Nephron progenitor cell (in vitro differentiated cells): ENCODE measurements around the gene SRGAP3.

Source experiments
- DNase-seq: peaks from one replicate; pipeline ENCODE4 v3.0.0; 2021
- H3K27ac Mint-ChIP-seq: 2 replicates; pipeline ENCODE4 v1.8.0; 2021; ENCODE audit warnings: mild to moderate bottlenecking, moderate library complexity, mixed read lengths
- H3K27me3 Mint-ChIP-seq: 2 replicates; pipeline ENCODE4 v1.8.0; 2021; ENCODE audit warnings: mild to moderate bottlenecking, low read depth, mixed read lengths; ENCODE audit not compliant: poor library complexity
- H3K36me3 Mint-ChIP-seq: 2 replicates; pipeline ENCODE4 v1.8.0; 2021; ENCODE audit warnings: low read depth, mixed read lengths
- H3K4me1 Mint-ChIP-seq: 2 replicates; pipeline ENCODE4 v1.8.0; 2021; ENCODE audit warnings: mixed read lengths
- H3K4me3 Mint-ChIP-seq: 2 replicates; pipeline ENCODE4 v1.8.0; 2021; ENCODE audit warnings: mild to moderate bottlenecking, moderate library complexity, mixed read lengths
- H3K9me3 Mint-ChIP-seq: 2 replicates; pipeline ENCODE4 v1.8.0; 2021; ENCODE audit warnings: mild to moderate bottlenecking, moderate library complexity, mixed read lengths
- CTCF ChIP-seq: fragments of 200-600 bp; sonication (generic); IDR thresholded peaks from 2 replicates; pipeline ENCODE4 v1.5.0; 2021; ENCODE audit warnings: antibody characterized with exemption

The SRGAP3 gene

GRCh38 chr3:9125278-9125951 is 124.0 kb downstream of the SRGAP3 start:
- no peak for DNase-seq
- H3K4me1 Mint-ChIP-seq: peaks cover 79% of the 10 kb centered on the region
- peaks cover 18% of the 10 kb centered on the region for H3K36me3 Mint-ChIP-seq
- no peak for TF ChIP-seq CTCF
- peaks cover 4% of the 10 kb centered on the region for H3K27me3 Mint-ChIP-seq
- H3K9me3 Mint-ChIP-seq: no peaks in the 10 kb centered on the region
- H3K27ac Mint-ChIP-seq: peak overlapping the region; percentile 66
- H3K4me3 Mint-ChIP-seq: peak overlapping the region; percentile 21

GRCh38 chr3:9124730-9125129 is 124.7 kb downstream of the SRGAP3 start:
- Mint-ChIP-seq H3K4me3 (no peak overlapping the region), H3K9me3 (no peaks in the 10 kb centered on the region)

GRCh38 chr3:9123840-9124239 is 125.6 kb downstream of the SRGAP3 start:
- H3K27me3 Mint-ChIP-seq: peaks cover 7% of the 10 kb centered on the region
- no peak for DNase-seq
- TF ChIP-seq CTCF: no peak
- H3K9me3 Mint-ChIP-seq: no peaks in the 10 kb centered on the region
- H3K4me1 Mint-ChIP-seq: peaks cover 83% of the 10 kb centered on the region
- peaks cover 31% of the 10 kb centered on the region for H3K36me3 Mint-ChIP-seq
- H3K4me3 Mint-ChIP-seq: no peak overlapping the region
- peak overlapping the region; percentile 46 for H3K27ac Mint-ChIP-seq

More at GRCh38 chr3:9124730-9125129, 124.7 kb downstream of the SRGAP3 start:
- TF ChIP-seq CTCF: no peak
- no peak overlapping the region for H3K27ac Mint-ChIP-seq
- H3K4me1 Mint-ChIP-seq: peaks cover 80% of the 10 kb centered on the region
- peaks cover 22% of the 10 kb centered on the region for H3K36me3 Mint-ChIP-seq
- DNase-seq: no peak
- H3K27me3 Mint-ChIP-seq: peaks cover 4% of the 10 kb centered on the region

- H3K4me1 Mint-ChIP-seq: peaks cover 78% of the 10 kb centered on the region
- H3K27ac Mint-ChIP-seq: peak overlapping the region; percentile 33
- TF ChIP-seq CTCF: no peak
Measured at GRCh38 chr3:9122732-9123364, 126.6 kb downstream of the SRGAP3 start.

GRCh38 chr3:9121366-9122001 is 128.0 kb downstream of the SRGAP3 start:
- H3K4me1 Mint-ChIP-seq: peaks cover 86% of the 10 kb centered on the region
- no peak for TF ChIP-seq CTCF
- H3K27me3 Mint-ChIP-seq: peaks cover 23% of the 10 kb centered on the region
- H3K27ac Mint-ChIP-seq: peak overlapping the region; percentile 66
- peak; percentile 42 for DNase-seq
- no peak overlapping the region for H3K4me3 Mint-ChIP-seq
- H3K9me3 Mint-ChIP-seq: no peaks in the 10 kb centered on the region
- H3K36me3 Mint-ChIP-seq: peaks cover 37% of the 10 kb centered on the region

More at GRCh38 chr3:9122732-9123364, 126.6 kb downstream of the SRGAP3 start:
- Mint-ChIP-seq H3K9me3 (no peaks in the 10 kb centered on the region), H3K4me3 (peak overlapping the region; percentile 1), H3K36me3 (peaks cover 37% of the 10 kb centered on the region), H3K27me3 (peaks cover 14% of the 10 kb centered on the region)
- no peak for DNase-seq
